Naive thymus-derived CD4-positive, alpha-beta T cell (primary cell): Measurements from ENCODE around the gene DCHS2. TPM values are rescaled to one million over a fixed set of nuclear protein-coding genes. Genes with fewer than 3 reads are reported as not detected.

ENCODE experiments used
- ATAC-seq: fragments of 150-1000 bp; cut with Tn5 transposase; 2 replicates; pipeline ENCODE4 v1.10.0; 2021; ENCODE audit warnings: mild to moderate bottlenecking, moderate library complexity
- CTCF ChIA-PET: fragments of 350-600 bp; sonication (Branson Sonifier 250); formaldehyde crosslinking; loops from one replicate; lab custom pipeline; 2021; ENCODE audit warnings: antibody characterized with exemption; lab: Charles Lee
- POLR2A ChIA-PET: fragments of 350-600 bp; sonication (Branson Sonifier 250); formaldehyde crosslinking; loops from one replicate; lab custom pipeline; 2021; ENCODE audit warnings: antibody characterized with exemption, inconsistent platforms; lab: Charles Lee
- DNase-seq, 9 donors: peaks; one replicate each; pipeline versions ENCODE4 v3.0.0 to v3.0.0-alpha.2; 2020 to 2022; ENCODE audit warnings: mixed read lengths in 1 of 9
- H3K27ac ChIP-seq: one replicate; pipeline ENCODE4 v1.7.0; 2013; ENCODE audit warnings: mild to moderate bottlenecking, low read depth, low read length, moderate library complexity
- H3K27me3 ChIP-seq, 2 donors: one replicate each; pipeline ENCODE4 v1.7.0; 2013; ENCODE audit warnings: low read length in 2 of 2, mild to moderate bottlenecking in 2 of 2, moderate library complexity in 2 of 2; ENCODE audit not compliant: control insufficient read depth in 2 of 2, insufficient read depth in 2 of 2
- H3K36me3 ChIP-seq, 3 experiments: 1 replicate in 2 of 3; 2 replicates in 1 of 3; pipeline ENCODE4 v1.7.0; 2013; ENCODE audit warnings: low read length in 3 of 3, mild to moderate bottlenecking in 3 of 3, moderate library complexity in 1 of 3; ENCODE audit not compliant: insufficient read depth in 3 of 3, control insufficient read depth in 2 of 3
- H3K4me1 ChIP-seq, 2 donors: one replicate each; pipeline ENCODE4 v1.7.0; 2013; ENCODE audit warnings: low read length in 2 of 2, mild to moderate bottlenecking in 2 of 2, moderate library complexity in 1 of 2; ENCODE audit not compliant: control insufficient read depth in 2 of 2, insufficient read depth in 2 of 2
- H3K4me3 ChIP-seq: 2 replicates; pipeline ENCODE4 v1.7.0; 2013; ENCODE audit warnings: mild to moderate bottlenecking, low read length
- H3K9me3 ChIP-seq, 3 experiments: 1 replicate in 2 of 3; 2 replicates in 1 of 3; pipeline ENCODE4 v1.7.0; 2013; ENCODE audit warnings: low read length in 3 of 3; ENCODE audit not compliant: control insufficient read depth in 2 of 3
- H3K27ac Mint-ChIP-seq, 9 donors: one replicate each; pipeline ENCODE4 v1.8.0; 2020 to 2022; ENCODE audit warnings: mixed read lengths in 9 of 9, mild to moderate bottlenecking in 8 of 9, moderate library complexity in 5 of 9, inconsistent platforms in 2 of 9
- H3K27me3 Mint-ChIP-seq, 5 donors: one replicate each; pipeline ENCODE4 v1.8.0; 2021 to 2022; ENCODE audit warnings: mixed read lengths in 5 of 5, mild to moderate bottlenecking in 1 of 5
- H3K36me3 Mint-ChIP-seq, 5 donors: one replicate each; pipeline ENCODE4 v1.8.0; 2020 to 2022; ENCODE audit warnings: mixed read lengths in 5 of 5, mild to moderate bottlenecking in 3 of 5, inconsistent platforms in 1 of 5
- H3K4me1 Mint-ChIP-seq, 7 donors: one replicate each; pipeline ENCODE4 v1.8.0; 2020 to 2022; ENCODE audit warnings: mixed read lengths in 7 of 7, mild to moderate bottlenecking in 3 of 7, inconsistent platforms in 1 of 7
- H3K4me3 Mint-ChIP-seq, 10 donors: one replicate each; pipeline ENCODE4 v1.8.0; 2020 to 2022; ENCODE audit warnings: mild to moderate bottlenecking in 10 of 10, mixed read lengths in 10 of 10, moderate library complexity in 6 of 10, inconsistent platforms in 2 of 10
- H3K9me3 Mint-ChIP-seq, 11 donors: one replicate each; pipeline ENCODE4 v1.8.0; 2020 to 2022; ENCODE audit warnings: mixed read lengths in 11 of 11, mild to moderate bottlenecking in 4 of 11, inconsistent platforms in 1 of 11, moderate library complexity in 1 of 11
- intact Hi-C, 2 donors: fragments of 100-400 bp; cut with micrococcal nuclease; formaldehyde crosslinking; loops; one replicate each; pipeline ENCODE4 v1.15.1; 2023
- polyA plus RNA-seq, 2 donors: library from polyadenylated mRNA; unstranded; fragments of 300-500 nt; fragmentation: Illumina TruSeq; gene quantifications; one replicate each; pipeline ENCODE4 v1.2.3, GENCODE V29; 2021
- total RNA-seq, 6 experiments: library from RNA in 5 of 6; stranded (reverse) in 5 of 6; gene quantifications; 1 replicate in 5 of 6; 2 replicates in 1 of 6; pipeline ENCODE4 v1.2.3 and lab custom pipeline; 2021 to 2026

The DCHS2 gene
- total and polyA plus RNA-seq, 7 experiments from 2014 or later: 0.05 to 0.08 TPM; not detected in 5

GRCh38 chr4:154208424-154208823, 283.2 kb downstream of the DCHS2 start:
- ChIA-PET POLR2A (no interaction called here), CTCF (no interaction called here)
- Histone ChIP-seq H3K4me1 (no peaks in the 10 kb centered on the region), H3K36me3 (no peaks in the 10 kb centered on the region), H3K4me3 (no peak overlapping the region), H3K27me3 (no peaks in the 10 kb centered on the region), H3K27ac (no peak overlapping the region), H3K9me3 (no peaks in the 10 kb centered on the region)
- ATAC-seq: no peak
- Mint-ChIP-seq H3K9me3 (peaks cover 0 to 1% (median 0%) of the 10 kb centered on the region in 11 donors), H3K4me3 (no peak overlapping the region), H3K27ac (no peak overlapping the region), H3K36me3 (no peaks in the 10 kb centered on the region), H3K27me3 (peaks cover 0 to 18% (median 6%) of the 10 kb centered on the region in 5 donors), H3K4me1 (no peaks in the 10 kb centered on the region)
- intact Hi-C loops: no loop called here
- no peak for DNase-seq

GRCh38 chr4:154205471-154205870, 286.1 kb downstream of the DCHS2 start:
- no peak overlapping the region for H3K27ac Mint-ChIP-seq
- no peak overlapping the region for H3K27ac ChIP-seq
- no peaks in the 10 kb centered on the region for H3K9me3 ChIP-seq
- no peaks in the 10 kb centered on the region for H3K27me3 ChIP-seq
- H3K27me3 Mint-ChIP-seq: peaks cover 0 to 31% (median 12%) of the 10 kb centered on the region in 5 donors
- ChIA-PET CTCF (no interaction called here), POLR2A (no interaction called here)
- no peaks in the 10 kb centered on the region for H3K4me1 Mint-ChIP-seq
- no peak overlapping the region for H3K4me3 Mint-ChIP-seq
- no peaks in the 10 kb centered on the region for H3K4me1 ChIP-seq
- intact Hi-C loops: no loop called here
- ATAC-seq (no peak), DNase-seq (no peak)
- H3K36me3 ChIP-seq: no peaks in the 10 kb centered on the region
- no peaks in the 10 kb centered on the region for H3K36me3 Mint-ChIP-seq
- H3K4me3 ChIP-seq: no peak overlapping the region
- no peaks in the 10 kb centered on the region for H3K9me3 Mint-ChIP-seq

GRCh38 chr4:154194649-154195048, 296.9 kb downstream of the DCHS2 start:
- Histone ChIP-seq H3K9me3 (no peaks in the 10 kb centered on the region), H3K27me3 (no peaks in the 10 kb centered on the region), H3K4me3 (no peak overlapping the region), H3K27ac (no peak overlapping the region), H3K36me3 (no peaks in the 10 kb centered on the region), H3K4me1 (no peaks in the 10 kb centered on the region)
- Mint-ChIP-seq H3K4me3 (no peak overlapping the region), H3K27me3 (peaks cover 2 to 29% (median 15%) of the 10 kb centered on the region in 5 donors), H3K4me1 (no peaks in the 10 kb centered on the region), H3K36me3 (no peaks in the 10 kb centered on the region), H3K9me3 (peaks cover 0 to 10% (median 3%) of the 10 kb centered on the region in 11 donors), H3K27ac (no peak overlapping the region)
- ChIA-PET CTCF (no interaction called here), POLR2A (no interaction called here)
- intact Hi-C loops: no loop called here
- ATAC-seq: no peak
- no peak for DNase-seq

GRCh38 chr4:154192585-154192984, 299.0 kb downstream of the DCHS2 start:
- Mint-ChIP-seq H3K27me3 (peaks cover 2 to 22% (median 18%) of the 10 kb centered on the region in 5 donors), H3K36me3 (no peaks in the 10 kb centered on the region), H3K4me1 (no peaks in the 10 kb centered on the region), H3K9me3 (peaks cover 0 to 10% (median 2%) of the 10 kb centered on the region in 11 donors), H3K27ac (no peak overlapping the region), H3K4me3 (no peak overlapping the region)
- Histone ChIP-seq H3K4me3 (no peak overlapping the region), H3K36me3 (no peaks in the 10 kb centered on the region), H3K27me3 (no peaks in the 10 kb centered on the region), H3K9me3 (no peaks in the 10 kb centered on the region), H3K27ac (no peak overlapping the region), H3K4me1 (no peaks in the 10 kb centered on the region)
- no peak for ATAC-seq
- CTCF ChIA-PET: no interaction called here
- intact Hi-C loops: no loop called here
- no peak for DNase-seq
- POLR2A ChIA-PET: no interaction called here

GRCh38 chr4:154189346-154189745, 302.3 kb downstream of the DCHS2 start:
- H3K36me3 Mint-ChIP-seq: no peaks in the 10 kb centered on the region
- Histone ChIP-seq H3K4me1 (no peaks in the 10 kb centered on the region), H3K36me3 (no peaks in the 10 kb centered on the region), H3K27me3 (no peaks in the 10 kb centered on the region), H3K27ac (no peak overlapping the region), H3K9me3 (no peaks in the 10 kb centered on the region), H3K4me3 (no peak overlapping the region)
- DNase-seq (no peak), ATAC-seq (no peak)
- no peak overlapping the region for H3K27ac Mint-ChIP-seq
- H3K4me3 Mint-ChIP-seq: no peak overlapping the region
- no peaks in the 10 kb centered on the region for H3K4me1 Mint-ChIP-seq
- H3K9me3 Mint-ChIP-seq: peaks cover 0 to 5% (median 0%) of the 10 kb centered on the region in 11 donors
- ChIA-PET POLR2A (no interaction called here), CTCF (no interaction called here)
- intact Hi-C loops: no loop called here
- peaks cover 0 to 22% (median 19%) of the 10 kb centered on the region in 5 donors for H3K27me3 Mint-ChIP-seq

GRCh38 chr4:154186888-154187287, 304.7 kb downstream of the DCHS2 start:
- H3K4me1 ChIP-seq: no peaks in the 10 kb centered on the region
- H3K36me3 Mint-ChIP-seq: no peaks in the 10 kb centered on the region
- H3K27me3 Mint-ChIP-seq: peaks cover 0 to 22% (median 14%) of the 10 kb centered on the region in 5 donors
- H3K27me3 ChIP-seq: no peaks in the 10 kb centered on the region
- no peaks in the 10 kb centered on the region for H3K36me3 ChIP-seq
- H3K4me3 ChIP-seq: no peak overlapping the region
- intact Hi-C loops: no loop called here
- no peak overlapping the region for H3K4me3 Mint-ChIP-seq
- H3K27ac ChIP-seq: no peak overlapping the region
- no peaks in the 10 kb centered on the region for H3K9me3 ChIP-seq
- H3K4me1 Mint-ChIP-seq: no peaks in the 10 kb centered on the region
- DNase-seq (no peak), ATAC-seq (no peak)
- ChIA-PET CTCF (no interaction called here), POLR2A (no interaction called here)
- H3K27ac Mint-ChIP-seq: no peak overlapping the region
- H3K9me3 Mint-ChIP-seq: peaks cover 0 to 2% (median 0%) of the 10 kb centered on the region in 11 donors

GRCh38 chr4:154186035-154186434, 305.6 kb downstream of the DCHS2 start:
- no peak for DNase-seq

More at GRCh38 chr4:154186035-154186434, 305.6 kb downstream of the DCHS2 start:
- no peaks in the 10 kb centered on the region for H3K4me1 ChIP-seq
- CTCF ChIA-PET: no interaction called here
- no peak overlapping the region for H3K27ac Mint-ChIP-seq
- peaks cover 0 to 17% (median 14%) of the 10 kb centered on the region in 5 donors for H3K27me3 Mint-ChIP-seq
- no peak overlapping the region for H3K4me3 ChIP-seq
- H3K4me3 Mint-ChIP-seq: no peak overlapping the region
- intact Hi-C loops: no loop called here
- POLR2A ChIA-PET: no interaction called here
- H3K9me3 ChIP-seq: no peaks in the 10 kb centered on the region
- H3K36me3 Mint-ChIP-seq: no peaks in the 10 kb centered on the region
- no peaks in the 10 kb centered on the region for H3K27me3 ChIP-seq
- no peak for ATAC-seq
- no peaks in the 10 kb centered on the region for H3K4me1 Mint-ChIP-seq
- H3K36me3 ChIP-seq: no peaks in the 10 kb centered on the region
- H3K9me3 Mint-ChIP-seq: peaks cover 0 to 2% (median 0%) of the 10 kb centered on the region in 11 donors
- no peak overlapping the region for H3K27ac ChIP-seq
